Body of pancreas (tissue), 4 donors: ENCODE data around the gene WDR86. TPM values are rescaled to one million over a fixed set of nuclear protein-coding genes. Genes with fewer than 3 reads are reported as not detected.

Experiments
- ATAC-seq: fragments of 150-250 bp; one replicate; pipeline ENCODE4 v1.9.1; 2016
- DNase-seq, 4 donors: peaks; one replicate each; pipeline ENCODE4 v3.0.0-alpha.2; 2019
- H3K27ac ChIP-seq, 4 donors: fragments of 200-600 bp; sonication (generic); 1 replicate in 3 of 4; 2 replicates in 1 of 4; pipeline versions ENCODE4 v1.5.1 to v1.6.1; 2016 to 2019; ENCODE audit warnings: mild to moderate bottlenecking in 1 of 4, mixed read lengths in 1 of 4, moderate library complexity in 1 of 4
- H3K27me3 ChIP-seq, 2 donors: fragments of 200-600 bp; sonication (generic); one replicate each; pipeline ENCODE4 v1.6.0; 2016; ENCODE audit warnings: mild to moderate bottlenecking in 1 of 2
- H3K36me3 ChIP-seq, 2 donors: fragments of 200-600 bp; sonication (generic); replicated peaks in 1 of 2; 2 replicates each; pipeline ENCODE4 v1.5.1; 2016; ENCODE audit warnings: low read depth in 2 of 2; ENCODE audit not compliant: insufficient read depth in 1 of 2
- H3K4me1 ChIP-seq: fragments of 200-600 bp; sonication (generic); one replicate; pipeline ENCODE4 v1.6.0; 2016
- H3K4me3 ChIP-seq, 2 donors: fragments of 200-600 bp; sonication (generic); 1 replicate in 1 of 2; 2 replicates in 1 of 2; pipeline ENCODE4 v1.5.1; 2016 to 2019
- H3K9me3 ChIP-seq, 3 donors: fragments of 200-600 bp; sonication (generic); 1 replicate in 2 of 3; 2 replicates in 1 of 3; pipeline ENCODE4 v1.5.1; 2016
- POLR2A ChIP-seq, 3 donors: fragments of 450-650 bp; IDR thresholded peaks; one replicate each; pipeline ENCODE4 v1.6.1; 2016; ENCODE audit warnings: antibody characterized with exemption in 3 of 3, mild to moderate bottlenecking in 2 of 3
- WGBS, 2 donors: methylation state at CpG; one replicate each; pipeline ENCODE4 v1.1.5; 2017; 5-methylcytosine and 5-hydroxymethylcytosine counted together
- intact Hi-C: fragments of 100-400 bp; cut with DNase I; formaldehyde crosslinking; loops from one replicate; pipeline ENCODE4 v1.15.1; 2023
- total RNA-seq, 2 donors: library from RNA; depleted of rRNA; stranded (reverse); fragments of >200 nt; gene quantifications; one replicate each; pipeline ENCODE4 v1.1.0, GENCODE V29; 2016
- TF ChIP-seq, protein P1 (sequence below), 7 experiments: fragments of 450-650 bp in 4 of 7; fragments of 200-600 bp in 3 of 7; sonication (generic) in 3 of 7; IDR thresholded peaks; one replicate each; pipeline ENCODE4 v1.5.1; 2016 to 2019; ENCODE audit warnings: antibody characterized with exemption in 7 of 7

The WDR86 gene
- total RNA-seq, 2 donors from 2014 or later, result 3.9 to 11.2 TPM

DNA sequence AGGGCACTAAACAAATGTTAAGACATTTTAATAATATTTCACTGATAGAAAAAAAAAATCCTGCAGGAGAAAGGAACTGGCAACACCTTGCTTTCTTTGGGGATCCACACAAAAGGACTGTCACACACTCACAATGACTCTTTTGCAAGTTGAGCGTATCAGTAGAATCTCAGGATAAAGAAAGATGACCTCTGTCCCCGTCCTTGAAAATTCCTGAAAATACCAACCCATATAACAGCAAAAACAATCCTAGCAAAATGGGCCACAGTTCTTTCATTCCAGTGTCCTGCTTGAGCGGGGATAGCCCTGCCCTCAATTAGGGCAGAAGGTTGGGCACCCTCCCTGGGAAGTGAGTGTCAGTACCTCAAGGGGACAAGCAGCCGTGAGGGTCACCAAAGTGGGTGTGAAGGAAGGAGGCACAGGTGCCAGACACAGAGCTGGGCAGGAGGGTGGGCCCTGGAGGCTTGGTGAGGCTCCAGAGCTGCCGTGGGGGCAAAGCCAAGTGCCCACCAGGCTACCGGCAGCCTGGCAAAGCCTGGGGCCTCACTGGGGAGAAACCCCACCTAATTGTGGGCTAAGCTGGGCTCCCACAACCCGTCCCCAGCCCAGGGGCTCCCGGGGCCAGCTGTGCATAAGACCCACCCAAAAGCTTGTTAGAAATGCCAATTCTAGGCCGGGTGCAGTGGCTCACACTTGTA, 2.8 kb downstream of the WDR86 start:
- DNase-seq (no peak), ATAC-seq (no peak)
- no peaks in the 10 kb centered on the region for H3K36me3 ChIP-seq
- H3K27me3 ChIP-seq, result peaks cover 0 to 12% of the 10 kb centered on the region in 2 donors
- 82 to 90% methylated on average over 5 to 9 of the region's 9 CpGs for WGBS, 2 donors
- intact Hi-C loops, result no loop called here
- H3K27ac ChIP-seq, result no peak overlapping the region
- TF ChIP-seq POLR2A (IDR thresholded peaks at IDR 0.05), result no peak
- TF ChIP-seq, protein P1, sequence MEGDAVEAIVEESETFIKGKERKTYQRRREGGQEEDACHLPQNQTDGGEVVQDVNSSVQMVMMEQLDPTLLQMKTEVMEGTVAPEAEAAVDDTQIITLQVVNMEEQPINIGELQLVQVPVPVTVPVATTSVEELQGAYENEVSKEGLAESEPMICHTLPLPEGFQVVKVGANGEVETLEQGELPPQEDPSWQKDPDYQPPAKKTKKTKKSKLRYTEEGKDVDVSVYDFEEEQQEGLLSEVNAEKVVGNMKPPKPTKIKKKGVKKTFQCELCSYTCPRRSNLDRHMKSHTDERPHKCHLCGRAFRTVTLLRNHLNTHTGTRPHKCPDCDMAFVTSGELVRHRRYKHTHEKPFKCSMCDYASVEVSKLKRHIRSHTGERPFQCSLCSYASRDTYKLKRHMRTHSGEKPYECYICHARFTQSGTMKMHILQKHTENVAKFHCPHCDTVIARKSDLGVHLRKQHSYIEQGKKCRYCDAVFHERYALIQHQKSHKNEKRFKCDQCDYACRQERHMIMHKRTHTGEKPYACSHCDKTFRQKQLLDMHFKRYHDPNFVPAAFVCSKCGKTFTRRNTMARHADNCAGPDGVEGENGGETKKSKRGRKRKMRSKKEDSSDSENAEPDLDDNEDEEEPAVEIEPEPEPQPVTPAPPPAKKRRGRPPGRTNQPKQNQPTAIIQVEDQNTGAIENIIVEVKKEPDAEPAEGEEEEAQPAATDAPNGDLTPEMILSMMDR (IDR thresholded peaks at IDR 0.05), result no peak
- H3K4me1 ChIP-seq, result peaks cover 17% of the 10 kb centered on the region
- no peak overlapping the region for H3K4me3 ChIP-seq
- no peaks in the 10 kb centered on the region for H3K9me3 ChIP-seq

- DNase-seq, result no peak
Measured at GRCh38 chr7:151406051-151406875, 3.6 kb downstream of the WDR86 start.

DNA sequence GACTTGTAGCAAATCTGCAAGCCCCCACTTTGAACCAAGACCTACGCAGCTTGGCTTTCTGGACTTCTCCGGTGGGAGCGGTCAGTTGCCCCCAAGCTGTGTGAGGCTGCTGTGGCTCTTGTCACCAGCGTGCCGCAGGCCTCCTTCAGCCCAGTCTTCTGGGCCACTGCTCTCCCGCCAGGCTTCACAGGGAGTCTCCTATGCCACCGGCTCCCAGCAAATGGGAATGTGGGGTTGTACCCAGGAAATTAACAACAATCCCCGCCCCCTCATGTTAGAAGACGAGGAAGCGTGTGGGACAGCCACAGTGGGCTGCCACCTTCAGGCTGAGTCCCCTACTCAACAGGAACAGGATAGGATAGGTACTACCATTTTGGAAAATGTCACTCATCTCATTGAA, 4.2 kb downstream of the WDR86 start:
- no peak overlapping the region for H3K27ac ChIP-seq

More at GRCh38 chr7:151406051-151406875, 3.6 kb downstream of the WDR86 start:
- ATAC-seq, result no peak
- no peak overlapping the region for H3K4me3 ChIP-seq
- no peak overlapping the region for H3K27ac ChIP-seq
- peaks cover 0 to 12% of the 10 kb centered on the region in 2 donors for H3K27me3 ChIP-seq
- no peaks in the 10 kb centered on the region for H3K36me3 ChIP-seq
- TF ChIP-seq POLR2A (IDR thresholded peaks at IDR 0.05), result no peak
- TF ChIP-seq, protein P1 (IDR thresholded peaks at IDR 0.05), result no peak
- intact Hi-C loops, result no loop called here
- H3K4me1 ChIP-seq, result peaks cover 17% of the 10 kb centered on the region
- WGBS, 2 donors, result 91 to 93% methylated on average over 23 to 24 of the region's 24 CpGs
- no peaks in the 10 kb centered on the region for H3K9me3 ChIP-seq

GRCh38 chr7:151405056-151405455, 4.8 kb downstream of the WDR86 start:
- no peak for ATAC-seq
- H3K9me3 ChIP-seq, result no peaks in the 10 kb centered on the region
- TF ChIP-seq POLR2A (IDR thresholded peaks at IDR 0.05), result no peak
- TF ChIP-seq, protein P1 (IDR thresholded peaks at IDR 0.05), result no peak
- no peak overlapping the region for H3K4me3 ChIP-seq
- no peak for DNase-seq
- H3K27me3 ChIP-seq, result peaks cover 0 to 10% of the 10 kb centered on the region in 2 donors
- 78 to 88% methylated on average over 7 to 9 of the region's 9 CpGs for WGBS, 2 donors
- H3K4me1 ChIP-seq, result peaks cover 10% of the 10 kb centered on the region
- H3K36me3 ChIP-seq, result no peaks in the 10 kb centered on the region
- no peak overlapping the region for H3K27ac ChIP-seq
- intact Hi-C loops, result no loop called here

More for the DNA sequence above, 4.2 kb downstream of the WDR86 start:
- Histone ChIP-seq H3K9me3 (no peaks in the 10 kb centered on the region), H3K4me3 (no peak overlapping the region), H3K36me3 (no peaks in the 10 kb centered on the region), H3K27me3 (peaks cover 0 to 12% of the 10 kb centered on the region in 2 donors), H3K4me1 (peaks cover 15% of the 10 kb centered on the region)
- DNase-seq, result no peak
- no peak for ATAC-seq
- intact Hi-C loops, result no loop called here
- no peak for TF ChIP-seq POLR2A (IDR thresholded peaks at IDR 0.05)
- TF ChIP-seq, protein P1 (IDR thresholded peaks at IDR 0.05), result no peak
- WGBS, 2 donors, result 91 to 93% methylated on average over 10 of the region's 10 CpGs
